ENCODE data around the gene GAGE1. TPM values are rescaled to one million over a fixed set of nuclear protein-coding genes. Genes with fewer than 3 reads are reported as not detected.

Gene GAGE1
- polyA plus RNA-seq, 3 donors from 2014 or later = not detected

DNA sequence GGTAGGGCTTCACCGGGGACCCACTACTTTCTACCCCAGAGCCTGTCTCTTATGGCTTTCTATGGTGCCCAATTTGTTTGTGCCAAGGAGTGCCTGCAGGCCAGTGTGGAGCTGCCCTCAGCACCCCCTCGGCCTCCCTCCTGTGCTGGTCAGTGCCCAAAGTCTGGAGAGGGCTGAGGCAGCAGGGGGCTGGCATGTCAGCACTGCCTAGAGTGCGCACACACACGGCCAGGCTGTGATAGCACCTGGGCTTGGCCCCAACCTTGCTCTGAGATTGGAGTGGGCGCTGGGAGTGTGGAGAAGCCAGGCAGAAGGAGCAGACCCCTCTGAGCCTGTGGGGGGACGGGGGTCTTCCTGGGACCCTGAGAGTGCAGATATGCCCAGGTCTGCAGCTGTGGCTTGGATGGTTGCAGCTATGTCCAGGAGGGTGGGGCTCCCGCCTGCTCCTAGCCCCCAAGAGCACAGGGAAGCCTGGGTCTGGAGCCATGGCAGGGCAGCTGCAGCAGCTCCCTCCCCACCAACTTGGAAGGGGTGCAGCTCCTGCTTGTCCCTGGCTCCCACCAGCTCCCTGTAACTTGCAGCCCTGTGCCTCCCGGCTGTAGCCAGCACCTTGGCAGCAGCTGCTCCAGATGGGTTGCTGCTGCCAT, 46.3 kb downstream of the GAGE1 start:
- Mint-ChIP-seq H3K27me3 (ENCODE audit: low read depth in 3 of 3) (peaks cover 2 to 7% (median 5%) of the 10 kb centered on the region in 3 donors), H3K4me3 (no peak overlapping the region), H3K4me1 (no peaks in the 10 kb centered on the region), H3K27ac (no peak overlapping the region), H3K9me3 (no peaks in the 10 kb centered on the region), H3K36me3 (no peaks in the 10 kb centered on the region)
- no peak for DNase-seq

DNA sequence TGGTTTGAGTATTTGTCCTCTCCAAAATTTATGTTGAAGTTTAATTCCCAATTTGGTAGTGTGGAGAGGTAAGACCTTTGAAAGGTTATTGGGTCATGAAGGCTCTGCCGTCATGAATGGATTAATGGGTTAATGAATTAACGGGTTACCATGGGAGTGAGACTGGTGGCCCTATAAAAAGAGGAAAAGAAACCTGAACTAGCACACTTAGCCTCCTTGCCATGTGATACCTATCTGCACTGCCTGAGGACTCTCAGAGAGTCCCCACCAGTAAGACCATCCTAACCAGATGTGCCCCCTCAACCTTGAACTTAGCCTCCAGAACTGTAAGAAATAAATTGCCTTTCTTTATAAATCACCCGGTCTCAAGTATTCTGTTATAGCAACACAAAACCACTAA, 57.7 kb downstream of the GAGE1 start:
- DNase-seq = no peak
- Mint-ChIP-seq H3K4me3 (no peak overlapping the region), H3K36me3 (no peaks in the 10 kb centered on the region), H3K27me3 (ENCODE audit: low read depth in 3 of 3) (peaks cover 2 to 13% (median 5%) of the 10 kb centered on the region in 3 donors), H3K9me3 (no peaks in the 10 kb centered on the region), H3K27ac (no peak overlapping the region), H3K4me1 (no peaks in the 10 kb centered on the region)

Other genes starting within 250 kb of the GAGE1 start
- gene GAGE12C, start 66.8 kb upstream of the GAGE1 start, polyA plus RNA-seq = not detected
- gene GAGE12D, start 57.3 kb upstream of the GAGE1 start, polyA plus RNA-seq = not detected
- not detected for gene GAGE12E, start 47.7 kb upstream of the GAGE1 start, polyA plus RNA-seq
- gene GAGE12F, start 38.2 kb upstream of the GAGE1 start, polyA plus RNA-seq = not detected
- gene GAGE12G, start 28.6 kb upstream of the GAGE1 start, polyA plus RNA-seq = not detected
- gene GAGE12H, start 19.1 kb upstream of the GAGE1 start, polyA plus RNA-seq = not detected
- not detected for gene GAGE2A, start 9.5 kb upstream of the GAGE1 start, polyA plus RNA-seq
- not detected for gene PAGE1, start 97.0 kb downstream of the GAGE1 start, polyA plus RNA-seq
- gene PAGE4, start 230.3 kb downstream of the GAGE1 start, polyA plus RNA-seq = not detected